Measurements from ENCODE around the gene GP5. TPM values are rescaled to one million over a fixed set of nuclear protein-coding genes. Genes with fewer than 3 reads are reported as not detected.

GP5 gene
- total RNA-seq, 2 experiments from 2014 or later: 3.3 TPM

DNA sequence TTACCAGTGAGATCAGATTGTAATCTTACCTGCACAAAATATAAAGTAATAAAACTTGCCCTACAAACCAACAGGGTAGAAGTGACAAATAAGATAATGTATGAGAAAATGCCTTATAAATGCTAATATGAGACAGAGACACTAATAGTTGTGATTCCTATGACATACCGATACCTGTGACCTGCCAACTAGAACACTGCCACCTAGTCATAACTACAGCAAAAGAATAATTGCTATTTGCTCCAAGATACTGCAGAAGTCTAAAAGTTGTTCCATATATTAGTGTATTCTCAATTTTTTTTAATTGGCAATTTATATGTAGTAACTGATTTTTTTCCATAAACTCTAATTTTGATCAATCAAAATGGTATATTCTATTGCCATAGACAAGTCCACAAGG, 25.3 kb upstream of the GP5 start:
- intact Hi-C loops (cut with DNase I, micrococcal nuclease): no loop called here
- no peaks in the 10 kb centered on the region for H3K27me3 ChIP-seq (ENCODE audit: control insufficient read depth in 1 of 2, insufficient read depth in 2 of 2, low read length in 2 of 2)
- no peak for DNase-seq
- H3K27ac ChIP-seq (ENCODE audit: low read depth in 1 of 2, low read length in 2 of 2): no peak overlapping the region
- no peak overlapping the region for H3K4me3 ChIP-seq (ENCODE audit: low read length)
- no peak for ATAC-seq (ENCODE audit: poor library complexity)
- CTCF ChIA-PET: interaction anchor here (0.5 kb wide), 1 partner anchor 41 kb away, joined by 3 read pairs; no protein-coding TSS in a partner anchor
- no peak overlapping the region for H3K27ac Mint-ChIP-seq
- H3K4me1 Mint-ChIP-seq (ENCODE audit: low read depth): no peaks in the 10 kb centered on the region
- POLR2A ChIA-PET: interaction anchor here (0.6 kb wide), 1 partner anchor 517 kb away, joined by 4 read pairs; no protein-coding TSS in a partner anchor
- no peaks in the 10 kb centered on the region for H3K27me3 Mint-ChIP-seq
- TF ChIP-seq, protein P1, sequence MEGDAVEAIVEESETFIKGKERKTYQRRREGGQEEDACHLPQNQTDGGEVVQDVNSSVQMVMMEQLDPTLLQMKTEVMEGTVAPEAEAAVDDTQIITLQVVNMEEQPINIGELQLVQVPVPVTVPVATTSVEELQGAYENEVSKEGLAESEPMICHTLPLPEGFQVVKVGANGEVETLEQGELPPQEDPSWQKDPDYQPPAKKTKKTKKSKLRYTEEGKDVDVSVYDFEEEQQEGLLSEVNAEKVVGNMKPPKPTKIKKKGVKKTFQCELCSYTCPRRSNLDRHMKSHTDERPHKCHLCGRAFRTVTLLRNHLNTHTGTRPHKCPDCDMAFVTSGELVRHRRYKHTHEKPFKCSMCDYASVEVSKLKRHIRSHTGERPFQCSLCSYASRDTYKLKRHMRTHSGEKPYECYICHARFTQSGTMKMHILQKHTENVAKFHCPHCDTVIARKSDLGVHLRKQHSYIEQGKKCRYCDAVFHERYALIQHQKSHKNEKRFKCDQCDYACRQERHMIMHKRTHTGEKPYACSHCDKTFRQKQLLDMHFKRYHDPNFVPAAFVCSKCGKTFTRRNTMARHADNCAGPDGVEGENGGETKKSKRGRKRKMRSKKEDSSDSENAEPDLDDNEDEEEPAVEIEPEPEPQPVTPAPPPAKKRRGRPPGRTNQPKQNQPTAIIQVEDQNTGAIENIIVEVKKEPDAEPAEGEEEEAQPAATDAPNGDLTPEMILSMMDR (IDR thresholded peaks at IDR 0.05): no peak
- no peak overlapping the region for H3K4me3 Mint-ChIP-seq
- peaks cover 64% of the 10 kb centered on the region for H3K36me3 ChIP-seq (ENCODE audit: insufficient read depth, low read length)
- H3K9me3 Mint-ChIP-seq: no peaks in the 10 kb centered on the region
- no peaks in the 10 kb centered on the region for H3K9me3 ChIP-seq (ENCODE audit: control insufficient read depth in 1 of 2, insufficient read depth in 1 of 2, low read length in 2 of 2)
- peaks cover 79% of the 10 kb centered on the region for H3K36me3 Mint-ChIP-seq (ENCODE audit: low read depth)
- no peaks in the 10 kb centered on the region for H3K4me1 ChIP-seq (ENCODE audit: insufficient read depth, low read length)

DNA sequence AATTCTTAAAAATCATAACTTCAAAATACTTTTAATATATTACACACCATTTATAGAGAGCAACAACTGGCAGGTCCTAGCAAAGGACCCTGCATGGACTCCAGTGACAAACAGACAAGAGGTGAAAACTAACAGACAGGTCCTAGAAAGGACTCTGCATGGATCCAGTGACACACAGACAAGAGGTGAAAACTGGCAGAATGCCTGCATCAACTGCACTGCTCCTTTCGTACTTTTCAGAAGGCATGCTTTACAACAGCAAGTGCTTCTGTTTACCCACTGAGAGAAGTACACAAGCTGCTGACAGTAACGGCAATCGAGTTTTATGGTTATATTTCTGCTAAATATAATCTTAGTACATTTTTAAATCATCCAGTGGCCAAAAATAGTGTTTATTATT, 24.3 kb upstream of the GP5 start:
- no peak overlapping the region for H3K27ac Mint-ChIP-seq
- TF ChIP-seq, protein P1 (IDR thresholded peaks at IDR 0.05): no peak
- ChIA-PET CTCF (interaction anchor here (0.5 kb wide), 1 partner anchor 156 kb away, joined by 3 read pairs; no protein-coding TSS in a partner anchor), POLR2A (no interaction called here)
- Histone ChIP-seq H3K4me1 (ENCODE audit: insufficient read depth, low read length) (no peaks in the 10 kb centered on the region), H3K27me3 (ENCODE audit: control insufficient read depth in 1 of 2, insufficient read depth in 2 of 2, low read length in 2 of 2) (no peaks in the 10 kb centered on the region), H3K27ac (ENCODE audit: low read depth in 1 of 2, low read length in 2 of 2) (no peak overlapping the region), H3K4me3 (ENCODE audit: low read length) (no peak overlapping the region), H3K36me3 (ENCODE audit: insufficient read depth, low read length) (peaks cover 65% of the 10 kb centered on the region), H3K9me3 (ENCODE audit: control insufficient read depth in 1 of 2, insufficient read depth in 1 of 2, low read length in 2 of 2) (no peaks in the 10 kb centered on the region)
- peaks cover 79% of the 10 kb centered on the region for H3K36me3 Mint-ChIP-seq (ENCODE audit: low read depth)
- no peaks in the 10 kb centered on the region for H3K27me3 Mint-ChIP-seq
- ATAC-seq (ENCODE audit: poor library complexity) (no peak), DNase-seq (no peak)
- no peak overlapping the region for H3K4me3 Mint-ChIP-seq
- intact Hi-C loops (cut with DNase I, micrococcal nuclease): no loop called here
- H3K9me3 Mint-ChIP-seq: no peaks in the 10 kb centered on the region
- no peaks in the 10 kb centered on the region for H3K4me1 Mint-ChIP-seq (ENCODE audit: low read depth)

DNA sequence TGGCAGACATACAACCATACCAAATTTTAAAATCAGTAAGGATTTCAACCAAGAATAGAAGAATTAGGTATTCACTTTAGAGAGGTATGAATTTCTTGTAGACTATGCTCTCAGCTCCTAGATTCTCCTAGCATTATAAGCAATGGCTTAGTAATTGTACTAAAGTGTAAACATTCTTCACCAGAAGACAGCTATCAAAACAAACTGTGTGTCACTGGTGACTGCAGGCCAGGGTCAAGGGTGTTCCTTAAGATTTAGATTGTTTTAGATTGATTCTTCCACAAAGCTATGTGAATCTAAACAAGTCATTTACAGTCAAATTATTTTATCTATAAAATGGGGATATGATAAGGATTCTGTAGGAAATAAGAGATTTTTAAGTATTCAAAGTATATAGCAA, 23.1 kb upstream of the GP5 start:
- no peaks in the 10 kb centered on the region for H3K27me3 ChIP-seq (ENCODE audit: control insufficient read depth in 1 of 2, insufficient read depth in 2 of 2, low read length in 2 of 2)
- H3K36me3 ChIP-seq (ENCODE audit: insufficient read depth, low read length): peaks cover 58% of the 10 kb centered on the region
- no peaks in the 10 kb centered on the region for H3K4me1 Mint-ChIP-seq (ENCODE audit: low read depth)
- no peaks in the 10 kb centered on the region for H3K4me1 ChIP-seq (ENCODE audit: insufficient read depth, low read length)
- no peak overlapping the region for H3K27ac Mint-ChIP-seq
- TF ChIP-seq, protein P1 (IDR thresholded peaks at IDR 0.05): no peak
- H3K27ac ChIP-seq (ENCODE audit: low read depth in 1 of 2, low read length in 2 of 2): no peak overlapping the region
- H3K4me3 ChIP-seq (ENCODE audit: low read length): no peak overlapping the region
- intact Hi-C loops (cut with DNase I, micrococcal nuclease): no loop called here
- H3K9me3 ChIP-seq (ENCODE audit: control insufficient read depth in 1 of 2, insufficient read depth in 1 of 2, low read length in 2 of 2): no peaks in the 10 kb centered on the region
- H3K4me3 Mint-ChIP-seq: no peak overlapping the region
- H3K9me3 Mint-ChIP-seq: no peaks in the 10 kb centered on the region
- no peaks in the 10 kb centered on the region for H3K27me3 Mint-ChIP-seq
- ChIA-PET POLR2A (no interaction called here), CTCF (interaction anchor here (0.6 kb wide), 1 partner anchor 143 kb away, joined by 3 read pairs; no protein-coding TSS in a partner anchor)
- DNase-seq (no peak), ATAC-seq (ENCODE audit: poor library complexity) (no peak)
- peaks cover 79% of the 10 kb centered on the region for H3K36me3 Mint-ChIP-seq (ENCODE audit: low read depth)

Measured in CD4-positive, alpha-beta T cell (primary cell).